GM12892 (cell line): ENCODE results near the gene PVALEF.

Experiments
- DNase-seq: peaks from one replicate; pipeline ENCODE4 v3.0.0; 2011; ENCODE audit not compliant: insufficient read length
- FAIRE-seq: peaks from 2 replicates; lab custom pipeline; 2011; peaks lifted over from hg19 to GRCh38; lab: Jason Lieb, UNC
- POLR2A ChIP-seq: IDR thresholded peaks from 2 replicates; pipeline ENCODE4 v1.6.1; 2011; ENCODE audit warnings: low read depth, low read length, control low read depth
- POLR2AphosphoS5 ChIP-seq: IDR thresholded peaks from 2 replicates; pipeline ENCODE4 v1.6.1; 2011; ENCODE audit warnings: low read depth, low read length, control low read depth
- TAF1 ChIP-seq: IDR thresholded peaks from 2 replicates; pipeline ENCODE4 v1.6.1; 2011; ENCODE audit warnings: low read depth, mild to moderate bottlenecking, control low read depth, low read length, borderline replicate concordance

Gene PVALEF

DNA sequence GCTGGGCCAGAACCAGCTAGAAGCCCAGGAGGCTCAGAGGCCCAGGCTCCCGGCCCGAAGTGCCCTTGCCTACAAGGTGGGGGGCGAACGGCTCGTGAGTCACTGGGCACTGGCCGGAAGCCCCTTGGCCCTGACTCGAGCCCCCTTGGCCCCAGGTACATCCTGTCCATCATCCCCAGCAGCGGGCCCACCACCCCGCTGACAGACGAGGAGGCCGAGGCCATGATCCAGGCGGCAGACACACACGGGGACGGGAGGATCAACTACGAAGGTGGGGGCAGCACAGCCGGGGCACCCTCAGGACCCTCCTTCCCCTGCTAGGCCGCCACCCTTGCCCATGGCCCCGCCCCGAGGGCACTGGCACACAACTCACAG lies 16.5 kb downstream of the PVALEF start:
- TF ChIP-seq TAF1 (no peak), POLR2A (no peak), POLR2AphosphoS5 (no peak)
- DNase-seq (no peak), FAIRE-seq (no peak)

- TF ChIP-seq POLR2A (no peak), POLR2AphosphoS5 (no peak), TAF1 (no peak)
- no peak for FAIRE-seq
- no peak for DNase-seq
Observed at GRCh38 chr17:81182596-81182995, 17.3 kb downstream of the PVALEF start.

DNA sequence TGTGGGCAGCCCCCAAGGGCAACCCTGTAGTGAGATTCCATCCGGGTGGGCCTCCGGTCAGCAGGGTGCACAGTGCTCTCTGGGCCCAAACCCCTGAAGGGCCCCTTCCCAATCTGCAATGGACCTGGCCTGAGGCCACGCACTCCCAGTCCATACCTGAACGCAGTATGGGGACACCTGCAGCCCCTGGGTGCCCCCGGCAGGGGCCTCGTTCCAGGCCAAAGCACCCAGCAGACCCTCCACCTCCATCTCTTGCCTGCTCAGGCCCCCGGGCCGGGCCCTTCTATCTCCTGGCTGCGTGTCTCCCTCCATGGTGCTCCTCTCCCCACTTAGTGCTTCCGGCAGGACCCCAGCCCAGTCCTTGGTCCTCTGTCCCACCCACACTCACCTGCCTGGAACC lies 18.0 kb downstream of the PVALEF start:
- FAIRE-seq (no peak), DNase-seq (no peak)
- TF ChIP-seq POLR2AphosphoS5 (no peak), POLR2A (no peak), TAF1 (no peak)

GRCh38 chr17:81183807-81184206 lies 18.5 kb downstream of the PVALEF start:
- FAIRE-seq (no peak), DNase-seq (no peak)
- TF ChIP-seq POLR2AphosphoS5 = no peak
- no peak for TF ChIP-seq TAF1
- no peak for TF ChIP-seq POLR2A

DNA sequence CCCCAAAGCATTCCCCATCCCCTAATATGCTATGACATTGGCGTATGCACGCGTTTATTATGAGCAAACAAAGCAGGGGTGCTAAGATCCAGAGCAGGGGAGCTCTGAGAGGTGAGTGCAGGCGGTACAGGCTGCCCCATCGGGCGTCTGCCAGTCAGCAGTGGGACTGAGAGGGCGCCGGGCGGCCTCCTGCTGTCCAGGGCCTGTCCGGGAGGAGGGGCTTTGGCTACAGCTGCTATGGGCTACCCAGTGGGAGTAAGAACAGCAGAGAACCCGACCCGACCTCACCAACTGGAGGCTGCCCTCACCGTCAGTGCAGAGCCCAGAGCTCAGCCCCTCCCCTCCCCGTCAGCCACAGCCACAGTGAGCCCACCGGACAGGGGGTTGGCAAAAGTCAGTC lies 19.2 kb downstream of the PVALEF start:
- no peak for DNase-seq
- TF ChIP-seq TAF1 = no peak
- TF ChIP-seq POLR2AphosphoS5 = no peak
- no peak for TF ChIP-seq POLR2A

GRCh38 chr17:81186203-81186602 lies 20.9 kb downstream of the PVALEF start:
- DNase-seq (no peak), FAIRE-seq (no peak)
- TF ChIP-seq POLR2A (no peak), POLR2AphosphoS5 (no peak), TAF1 (no peak)

More for the DNA sequence above, 19.2 kb downstream of the PVALEF start:
- FAIRE-seq = no peak

GRCh38 chr17:81187120-81187519 lies 21.8 kb downstream of the PVALEF start:
- TF ChIP-seq TAF1 = no peak
- no peak for TF ChIP-seq POLR2AphosphoS5
- TF ChIP-seq POLR2A = no peak
- no peak for DNase-seq
- no peak for FAIRE-seq

GRCh38 chr17:81187586-81188490 lies 22.5 kb downstream of the PVALEF start:
- no peak for FAIRE-seq
- no peak for DNase-seq
- TF ChIP-seq TAF1 = no peak
- no peak for TF ChIP-seq POLR2AphosphoS5

DNA sequence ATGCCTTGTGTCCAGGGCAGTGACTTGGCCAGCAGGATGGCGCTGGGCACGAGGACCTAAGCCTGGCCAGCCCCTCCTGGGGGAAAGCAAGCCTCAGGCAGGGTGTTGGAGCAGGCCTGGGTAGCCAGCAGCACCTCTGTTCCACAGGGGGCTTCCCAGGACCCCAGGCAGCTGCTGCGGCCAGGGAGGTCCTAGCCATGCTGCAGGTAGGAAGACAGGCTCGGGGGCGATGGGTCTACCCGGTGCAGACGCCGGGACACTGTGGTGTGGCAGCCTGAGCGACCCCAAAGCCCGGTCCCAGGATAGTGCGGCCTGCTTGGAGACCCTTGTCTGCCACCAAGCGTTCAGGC lies 23.2 kb downstream of the PVALEF start:
- DNase-seq = no peak
- FAIRE-seq = no peak
- TF ChIP-seq TAF1 (no peak), POLR2AphosphoS5 (no peak), POLR2A (no peak)

DNA sequence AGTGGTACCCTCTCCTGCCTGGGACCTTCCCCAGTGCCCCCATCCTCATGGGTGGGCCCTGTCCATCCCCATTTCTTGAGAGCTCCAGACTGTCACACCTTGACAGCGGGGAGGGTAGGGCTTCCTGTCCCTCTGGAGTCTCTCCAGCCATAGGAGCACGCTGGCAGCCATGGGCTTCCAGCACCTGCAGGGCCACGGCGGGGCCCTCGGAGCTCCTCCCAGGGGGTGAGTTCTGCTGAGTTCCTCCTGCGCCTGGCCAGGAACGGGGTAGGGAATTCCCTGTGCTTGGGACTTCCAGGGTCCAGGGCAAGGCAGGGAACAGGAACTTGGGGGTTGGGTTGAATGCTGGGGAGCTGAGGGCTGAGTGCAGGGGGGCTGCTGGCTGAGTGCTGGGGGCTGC lies 23.7 kb downstream of the PVALEF start:
- FAIRE-seq = no peak
- no peak for DNase-seq
- TF ChIP-seq POLR2A = no peak
- no peak for TF ChIP-seq TAF1
- TF ChIP-seq POLR2AphosphoS5 = no peak

DNA sequence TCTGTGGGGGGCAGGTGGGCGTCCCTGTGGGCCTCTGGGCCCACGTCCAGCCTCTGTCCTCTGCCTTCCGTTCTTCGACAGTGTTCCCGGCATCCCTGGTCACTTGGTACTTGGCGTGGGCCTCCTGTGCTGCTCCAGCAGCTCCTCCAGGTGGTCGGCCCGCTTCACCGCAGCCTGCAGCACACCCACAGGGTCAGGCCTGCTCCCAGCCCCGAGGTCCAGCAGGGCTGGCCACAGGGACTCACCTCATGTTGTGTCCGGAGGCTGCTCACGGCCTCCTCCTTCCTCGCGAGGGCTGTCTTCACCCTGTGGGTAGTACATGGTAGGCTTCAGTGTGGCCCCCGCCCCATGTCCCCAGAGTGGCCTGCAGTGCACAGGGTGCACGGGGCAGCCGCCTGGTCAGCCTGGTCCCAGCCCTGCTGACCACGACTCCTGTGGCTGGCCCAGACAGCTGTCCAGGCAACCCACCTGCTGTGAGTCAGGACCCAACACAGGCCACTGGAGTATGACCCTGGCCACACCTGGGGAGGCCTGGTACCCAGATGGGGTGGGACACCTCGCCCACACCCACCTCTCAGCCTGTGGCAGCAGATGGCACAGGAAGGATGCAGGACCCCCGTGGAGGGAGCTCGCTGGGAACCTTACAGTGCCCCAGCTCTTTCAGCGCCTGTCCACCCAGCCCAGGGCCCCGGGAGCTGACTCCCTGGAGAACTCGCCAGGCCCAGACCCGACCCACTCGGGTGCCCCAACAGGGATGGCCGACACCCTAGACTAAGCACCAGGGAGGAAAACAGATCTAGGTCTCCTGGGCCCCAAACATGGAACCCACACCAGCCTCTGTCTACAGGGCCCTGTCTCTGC lies 24.6 kb downstream of the PVALEF start:
- FAIRE-seq (no peak), DNase-seq (no peak)
- TF ChIP-seq POLR2AphosphoS5 = no peak
- no peak for TF ChIP-seq TAF1
- no peak for TF ChIP-seq POLR2A

GRCh38 chr17:81190591-81190990 lies 25.3 kb downstream of the PVALEF start:
- FAIRE-seq (no peak), DNase-seq (no peak)

GRCh38 chr17:81191116-81191515 lies 25.8 kb downstream of the PVALEF start:
- DNase-seq (no peak), FAIRE-seq (no peak)
- TF ChIP-seq TAF1 (no peak), POLR2AphosphoS5 (no peak), POLR2A (no peak)

More at GRCh38 chr17:81190591-81190990, 25.3 kb downstream of the PVALEF start:
- TF ChIP-seq TAF1 = no peak
- TF ChIP-seq POLR2AphosphoS5 = no peak
- TF ChIP-seq POLR2A = no peak
